ENCODE measurements around the gene PLXNA4.

DNA sequence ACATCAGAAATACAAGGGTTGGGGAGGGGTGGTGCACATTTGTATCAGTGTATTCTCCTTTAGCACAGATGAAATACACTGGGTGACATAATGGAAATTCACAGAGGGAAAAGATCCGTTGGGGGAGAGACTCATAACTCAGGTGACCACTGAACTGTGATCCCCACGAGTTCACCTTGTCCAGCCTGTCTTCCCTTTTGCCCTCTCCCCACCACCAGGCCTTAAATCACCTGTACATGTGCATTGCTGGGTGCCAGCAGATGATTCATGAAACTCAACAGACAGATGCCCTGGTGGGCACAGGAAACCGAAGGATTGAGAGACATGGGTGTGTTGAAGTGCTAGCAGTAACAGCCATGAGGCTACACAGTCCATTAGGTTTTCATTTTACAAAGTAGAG is 253.3 kb downstream of the PLXNA4 start:
- no peak for TF ChIP-seq REST (IDR thresholded peaks at IDR 0.05; ENCODE audit: borderline replicate concordance)
- TF ChIP-seq REST (CRISPR knock-in tag; IDR thresholded peaks at IDR 0.05; ENCODE audit: low read depth), result no peak
- no peak for TF ChIP-seq NRF1 (conservative IDR thresholded peaks at IDR 0.05 in 1 of 2, IDR thresholded peaks at IDR 0.05 in 1 of 2)
- TF ChIP-seq GTF2B (IDR thresholded peaks at IDR 0.05; ENCODE audit: extremely low read depth, insufficient read length), result no peak
- no peak for TF ChIP-seq JUND (IDR thresholded peaks at IDR 0.05; ENCODE audit: borderline replicate concordance, low read depth, low read length)
- no peak for TF ChIP-seq JUND (tag; IDR thresholded peaks at IDR 0.05; ENCODE audit: borderline replicate concordance, low read depth, low read length)
- no peak for TF ChIP-seq SP1 (CRISPR knock-in tag; IDR thresholded peaks at IDR 0.05)
- TF ChIP-seq, protein P1, sequence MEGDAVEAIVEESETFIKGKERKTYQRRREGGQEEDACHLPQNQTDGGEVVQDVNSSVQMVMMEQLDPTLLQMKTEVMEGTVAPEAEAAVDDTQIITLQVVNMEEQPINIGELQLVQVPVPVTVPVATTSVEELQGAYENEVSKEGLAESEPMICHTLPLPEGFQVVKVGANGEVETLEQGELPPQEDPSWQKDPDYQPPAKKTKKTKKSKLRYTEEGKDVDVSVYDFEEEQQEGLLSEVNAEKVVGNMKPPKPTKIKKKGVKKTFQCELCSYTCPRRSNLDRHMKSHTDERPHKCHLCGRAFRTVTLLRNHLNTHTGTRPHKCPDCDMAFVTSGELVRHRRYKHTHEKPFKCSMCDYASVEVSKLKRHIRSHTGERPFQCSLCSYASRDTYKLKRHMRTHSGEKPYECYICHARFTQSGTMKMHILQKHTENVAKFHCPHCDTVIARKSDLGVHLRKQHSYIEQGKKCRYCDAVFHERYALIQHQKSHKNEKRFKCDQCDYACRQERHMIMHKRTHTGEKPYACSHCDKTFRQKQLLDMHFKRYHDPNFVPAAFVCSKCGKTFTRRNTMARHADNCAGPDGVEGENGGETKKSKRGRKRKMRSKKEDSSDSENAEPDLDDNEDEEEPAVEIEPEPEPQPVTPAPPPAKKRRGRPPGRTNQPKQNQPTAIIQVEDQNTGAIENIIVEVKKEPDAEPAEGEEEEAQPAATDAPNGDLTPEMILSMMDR (IDR thresholded peaks at IDR 0.05 in 2 of 3, conservative IDR thresholded peaks at IDR 0.05 in 1 of 3; ENCODE audit: insufficient read depth in 2 of 3, low read depth in 1 of 3, low read length in 3 of 3), result no peak
- TF ChIP-seq POLR2A (conservative IDR thresholded peaks at IDR 0.05), result no peak
- TF ChIP-seq GATAD2B (IDR thresholded peaks at IDR 0.05; ENCODE audit: borderline replicate concordance), result no peak
- no peak for TF ChIP-seq CEBPB (tag; IDR thresholded peaks at IDR 0.05)
- no peak for TF ChIP-seq SMARCB1 (IDR thresholded peaks at IDR 0.05; ENCODE audit: insufficient read length, low read depth)
- TF ChIP-seq POLR2AphosphoS5 (IDR thresholded peaks at IDR 0.05; ENCODE audit: control insufficient read depth, insufficient read depth, low read depth, low read length), result no peak
- TF ChIP-seq, protein P2, sequence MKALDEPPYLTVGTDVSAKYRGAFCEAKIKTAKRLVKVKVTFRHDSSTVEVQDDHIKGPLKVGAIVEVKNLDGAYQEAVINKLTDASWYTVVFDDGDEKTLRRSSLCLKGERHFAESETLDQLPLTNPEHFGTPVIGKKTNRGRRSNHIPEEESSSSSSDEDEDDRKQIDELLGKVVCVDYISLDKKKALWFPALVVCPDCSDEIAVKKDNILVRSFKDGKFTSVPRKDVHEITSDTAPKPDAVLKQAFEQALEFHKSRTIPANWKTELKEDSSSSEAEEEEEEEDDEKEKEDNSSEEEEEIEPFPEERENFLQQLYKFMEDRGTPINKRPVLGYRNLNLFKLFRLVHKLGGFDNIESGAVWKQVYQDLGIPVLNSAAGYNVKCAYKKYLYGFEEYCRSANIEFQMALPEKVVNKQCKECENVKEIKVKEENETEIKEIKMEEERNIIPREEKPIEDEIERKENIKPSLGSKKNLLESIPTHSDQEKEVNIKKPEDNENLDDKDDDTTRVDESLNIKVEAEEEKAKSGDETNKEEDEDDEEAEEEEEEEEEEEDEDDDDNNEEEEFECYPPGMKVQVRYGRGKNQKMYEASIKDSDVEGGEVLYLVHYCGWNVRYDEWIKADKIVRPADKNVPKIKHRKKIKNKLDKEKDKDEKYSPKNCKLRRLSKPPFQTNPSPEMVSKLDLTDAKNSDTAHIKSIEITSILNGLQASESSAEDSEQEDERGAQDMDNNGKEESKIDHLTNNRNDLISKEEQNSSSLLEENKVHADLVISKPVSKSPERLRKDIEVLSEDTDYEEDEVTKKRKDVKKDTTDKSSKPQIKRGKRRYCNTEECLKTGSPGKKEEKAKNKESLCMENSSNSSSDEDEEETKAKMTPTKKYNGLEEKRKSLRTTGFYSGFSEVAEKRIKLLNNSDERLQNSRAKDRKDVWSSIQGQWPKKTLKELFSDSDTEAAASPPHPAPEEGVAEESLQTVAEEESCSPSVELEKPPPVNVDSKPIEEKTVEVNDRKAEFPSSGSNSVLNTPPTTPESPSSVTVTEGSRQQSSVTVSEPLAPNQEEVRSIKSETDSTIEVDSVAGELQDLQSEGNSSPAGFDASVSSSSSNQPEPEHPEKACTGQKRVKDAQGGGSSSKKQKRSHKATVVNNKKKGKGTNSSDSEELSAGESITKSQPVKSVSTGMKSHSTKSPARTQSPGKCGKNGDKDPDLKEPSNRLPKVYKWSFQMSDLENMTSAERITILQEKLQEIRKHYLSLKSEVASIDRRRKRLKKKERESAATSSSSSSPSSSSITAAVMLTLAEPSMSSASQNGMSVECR (CRISPR knock-in tag; IDR thresholded peaks at IDR 0.05), result no peak
